ENCODE data around the gene NDUFAF8.
A peak's percentile ranks its signal among the peaks of the same experiment; 100 is the strongest.

Gene NDUFAF8

GRCh38 chr17:81238815-81239713, at the start of gene NDUFAF8, which contains the start of gene TEPSIN:
TSS of gene NDUFAF8 (plus strand) at chr17:81239318. CDS start at chr17:81239364, 46 bp downstream.
TSS of gene TEPSIN (minus strand) at chr17:81239055. CDS start at chr17:81239033, 22 bp downstream.
- no peak within 1 kb of the TSS for H3K27ac Mint-ChIP-seq
- H3K9me3 Mint-ChIP-seq: no peaks in the 10 kb centered on the region
- H3K4me3 Mint-ChIP-seq: peak within 1 kb of the TSS; percentile 93
- peak; percentile 93 for DNase-seq
- H3K27me3 Mint-ChIP-seq (ENCODE audit: low read depth, poor library complexity): no peaks in the 10 kb centered on the region
- peaks cover 49% of the 10 kb centered on the region for H3K4me1 Mint-ChIP-seq
- no peak for TF ChIP-seq CTCF (IDR thresholded peaks at IDR 0.05)
- no peaks in the 10 kb centered on the region for H3K36me3 Mint-ChIP-seq (ENCODE audit: low read depth)

- no peaks in the 10 kb centered on the region for H3K36me3 Mint-ChIP-seq (ENCODE audit: low read depth)
- TF ChIP-seq CTCF (IDR thresholded peaks at IDR 0.05): no peak
- H3K4me3 Mint-ChIP-seq: no peak overlapping the region
- peak; percentile 44 for DNase-seq
- H3K27me3 Mint-ChIP-seq (ENCODE audit: low read depth, poor library complexity): no peaks in the 10 kb centered on the region
- peaks cover 5% of the 10 kb centered on the region for H3K4me1 Mint-ChIP-seq
- H3K27ac Mint-ChIP-seq: no peak overlapping the region
- no peaks in the 10 kb centered on the region for H3K9me3 Mint-ChIP-seq
These were observed 49.2 kb upstream of the NDUFAF8 start for GRCh38 chr17:81189670-81190530.

- Mint-ChIP-seq H3K4me1 (no peaks in the 10 kb centered on the region), H3K27me3 (ENCODE audit: low read depth, poor library complexity) (no peaks in the 10 kb centered on the region)
These were observed 48.5 kb upstream of the NDUFAF8 start for GRCh38 chr17:81190591-81190990.

GRCh38 chr17:81191116-81191515, 48.0 kb upstream of the NDUFAF8 start:
- Mint-ChIP-seq H3K36me3 (ENCODE audit: low read depth) (no peaks in the 10 kb centered on the region), H3K4me3 (no peak overlapping the region), H3K4me1 (no peaks in the 10 kb centered on the region), H3K9me3 (no peaks in the 10 kb centered on the region), H3K27me3 (ENCODE audit: low read depth, poor library complexity) (no peaks in the 10 kb centered on the region), H3K27ac (no peak overlapping the region)
- TF ChIP-seq CTCF (IDR thresholded peaks at IDR 0.05): no peak
- no peak for DNase-seq

More at GRCh38 chr17:81190591-81190990, 48.5 kb upstream of the NDUFAF8 start:
- no peak for TF ChIP-seq CTCF (IDR thresholded peaks at IDR 0.05)
- Mint-ChIP-seq H3K36me3 (ENCODE audit: low read depth) (no peaks in the 10 kb centered on the region), H3K27ac (no peak overlapping the region), H3K4me3 (no peak overlapping the region), H3K9me3 (no peaks in the 10 kb centered on the region)
- DNase-seq: no peak

- H3K27me3 Mint-ChIP-seq (ENCODE audit: low read depth, poor library complexity): no peaks in the 10 kb centered on the region
These were observed 47.5 kb upstream of the NDUFAF8 start for GRCh38 chr17:81191646-81192045.

More at GRCh38 chr17:81191646-81192045, 47.5 kb upstream of the NDUFAF8 start:
- no peak overlapping the region for H3K4me3 Mint-ChIP-seq
- no peak for DNase-seq
- no peak for TF ChIP-seq CTCF (IDR thresholded peaks at IDR 0.05)
- no peaks in the 10 kb centered on the region for H3K4me1 Mint-ChIP-seq
- H3K27ac Mint-ChIP-seq: no peak overlapping the region
- H3K36me3 Mint-ChIP-seq (ENCODE audit: low read depth): no peaks in the 10 kb centered on the region
- no peaks in the 10 kb centered on the region for H3K9me3 Mint-ChIP-seq

All from nephron progenitor cell (in vitro differentiated cells).